ENCODE data around the gene DGKH.

DGKH gene

DNA sequence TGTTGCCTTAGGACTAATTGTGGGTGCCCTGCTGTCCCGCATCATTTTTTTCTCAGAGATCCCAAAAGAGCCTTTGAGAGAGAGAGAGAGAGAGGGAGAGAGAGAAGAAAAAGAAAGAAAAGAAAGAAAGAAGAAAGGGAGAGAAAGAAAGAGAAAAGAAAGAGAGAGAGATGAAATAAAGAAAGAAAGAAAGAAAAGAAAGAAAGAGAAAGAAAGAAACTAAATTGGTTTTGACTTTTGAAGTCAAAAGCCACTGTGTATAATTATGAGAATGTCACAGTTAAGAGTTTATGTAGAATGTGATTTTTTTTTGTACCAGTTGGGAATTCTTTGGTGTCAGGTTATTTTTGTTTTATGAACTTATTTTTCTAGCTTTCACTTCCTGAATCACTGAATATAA, 180.1 kb downstream of the DGKH start:
- no peak for DNase-seq (ENCODE audit: low read depth)

DNA sequence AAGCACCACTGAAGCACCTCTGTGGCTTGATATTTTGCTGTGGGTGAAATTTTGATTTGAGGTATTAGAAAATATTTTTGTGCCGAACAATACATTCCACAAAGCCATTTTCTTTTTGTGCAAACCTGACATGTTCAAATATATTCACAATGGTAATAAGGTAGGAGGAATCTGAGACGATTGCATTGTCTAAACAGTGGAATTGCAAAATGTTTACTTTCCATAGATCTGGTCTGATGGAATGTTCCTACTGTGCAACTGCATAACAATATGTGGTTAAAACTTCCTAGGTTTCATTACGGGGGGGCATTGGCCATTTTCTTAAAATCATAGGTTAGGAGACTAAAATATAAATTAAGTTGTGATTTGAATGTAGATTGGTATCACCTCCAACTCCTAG, 180.8 kb downstream of the DGKH start:
- no peak for DNase-seq (ENCODE audit: low read depth)

DNA sequence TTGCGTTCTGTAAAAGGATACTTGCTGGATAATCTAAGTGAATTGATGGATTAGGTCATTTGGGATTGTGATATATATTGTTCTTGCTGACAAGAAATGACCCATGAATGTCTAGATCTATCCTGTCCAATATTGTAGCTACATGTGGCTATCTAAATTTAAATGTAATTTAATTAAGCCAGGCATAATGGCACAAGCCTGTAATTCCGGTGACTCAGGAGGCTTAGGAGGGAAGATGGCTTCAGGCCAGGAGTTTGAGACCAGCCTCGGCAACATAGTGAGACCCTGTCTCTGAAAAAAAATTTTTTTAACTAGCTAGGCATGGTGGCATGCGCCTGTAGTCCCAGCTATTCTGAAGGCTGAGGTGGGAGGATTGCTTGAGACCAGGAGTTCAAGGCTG, 184.2 kb downstream of the DGKH start:
- no peak for DNase-seq (ENCODE audit: low read depth)

DNA sequence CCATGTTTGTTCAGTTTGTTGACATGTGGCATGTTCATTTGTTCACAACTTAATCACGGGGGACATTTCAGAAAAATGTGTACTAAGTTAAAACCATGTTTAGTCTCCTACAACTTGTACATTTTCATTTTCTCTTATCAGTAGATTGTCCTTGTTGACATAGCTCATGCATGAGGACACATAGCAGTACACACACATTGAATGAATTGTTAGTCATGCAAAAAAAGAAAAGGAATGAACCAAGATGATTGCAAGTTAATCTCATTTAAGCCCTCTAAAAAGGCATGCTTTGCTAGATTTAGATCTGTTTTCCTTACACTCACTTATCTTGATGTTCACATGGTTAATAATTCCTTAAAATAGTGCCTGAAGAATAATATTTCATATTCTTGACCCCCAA, 185.3 kb downstream of the DGKH start:
- no peak for DNase-seq (ENCODE audit: low read depth)

GRCh38 chr13:42239161-42239560, 190.7 kb downstream of the DGKH start:
- no peak for DNase-seq (ENCODE audit: low read depth)

GRCh38 chr13:42239644-42240043, 191.2 kb downstream of the DGKH start:
- peak; percentile 10 for DNase-seq (ENCODE audit: low read depth)

DNA sequence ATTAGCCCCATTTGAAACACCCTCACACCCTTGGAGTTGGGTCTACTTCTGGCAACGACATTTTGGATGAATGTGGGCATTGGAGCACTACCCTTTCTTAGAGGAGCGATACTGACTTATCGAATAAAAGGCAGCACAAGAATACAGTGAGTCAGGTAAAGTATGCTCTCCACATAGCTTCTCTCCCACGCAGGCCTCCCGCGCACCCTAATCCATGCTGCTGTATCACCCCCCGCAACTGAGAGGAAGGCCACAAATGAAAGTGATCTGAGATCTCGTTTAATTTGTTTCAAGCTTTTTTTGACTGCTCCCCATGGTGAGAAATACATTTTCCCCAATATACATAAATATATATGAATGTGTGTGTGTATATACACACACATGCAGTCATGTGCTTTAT, 198.1 kb downstream of the DGKH start:
- no peak for DNase-seq (ENCODE audit: low read depth)

- peak; percentile 54 for DNase-seq (ENCODE audit: low read depth)
These were observed 199.4 kb downstream of the DGKH start for GRCh38 chr13:42247883-42248282.

DNA sequence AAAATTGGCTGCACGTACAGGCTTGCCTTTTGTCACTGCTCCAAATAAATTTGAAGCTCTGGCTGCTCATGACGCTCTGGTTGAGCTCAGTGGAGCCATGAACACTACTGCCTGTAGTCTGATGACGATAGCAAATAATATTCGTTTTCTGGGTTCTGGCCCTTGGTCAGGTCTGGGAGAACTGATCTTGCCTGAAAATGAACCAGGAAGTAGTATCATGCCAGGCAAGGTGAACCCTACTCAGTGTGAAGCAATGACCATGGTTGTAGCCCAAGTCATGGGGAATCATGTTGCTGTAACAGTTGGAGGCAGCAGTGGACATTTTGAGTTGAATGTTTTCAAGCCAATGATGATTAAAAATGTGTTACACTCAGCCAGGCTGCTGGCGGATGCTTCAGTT, 207.4 kb downstream of the DGKH start:
- DNase-seq (ENCODE audit: low read depth), result no peak

DNA sequence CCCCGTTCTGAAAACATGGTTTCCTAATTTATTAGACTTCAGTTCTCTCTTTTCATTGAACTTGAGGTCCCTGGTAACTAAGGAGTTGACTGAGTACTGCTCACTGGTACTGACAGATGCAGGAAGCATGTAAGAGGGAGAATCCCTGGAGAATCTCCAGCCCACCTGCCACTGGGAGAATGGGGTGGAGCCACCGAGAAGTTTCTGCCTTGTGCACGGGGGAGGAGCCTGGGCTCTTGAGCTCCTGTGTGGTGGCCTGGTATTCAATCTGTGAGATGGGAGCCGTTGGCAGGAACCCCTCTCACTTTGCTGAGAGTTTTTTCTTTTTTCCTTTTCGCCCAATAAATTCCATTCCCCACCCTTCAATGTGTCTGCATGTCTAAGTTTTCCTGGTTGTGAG, 210.3 kb downstream of the DGKH start:
- no peak for DNase-seq (ENCODE audit: low read depth)

GRCh38 chr13:42259515-42259914, 211.1 kb downstream of the DGKH start:
- DNase-seq (ENCODE audit: low read depth), result no peak

DNA sequence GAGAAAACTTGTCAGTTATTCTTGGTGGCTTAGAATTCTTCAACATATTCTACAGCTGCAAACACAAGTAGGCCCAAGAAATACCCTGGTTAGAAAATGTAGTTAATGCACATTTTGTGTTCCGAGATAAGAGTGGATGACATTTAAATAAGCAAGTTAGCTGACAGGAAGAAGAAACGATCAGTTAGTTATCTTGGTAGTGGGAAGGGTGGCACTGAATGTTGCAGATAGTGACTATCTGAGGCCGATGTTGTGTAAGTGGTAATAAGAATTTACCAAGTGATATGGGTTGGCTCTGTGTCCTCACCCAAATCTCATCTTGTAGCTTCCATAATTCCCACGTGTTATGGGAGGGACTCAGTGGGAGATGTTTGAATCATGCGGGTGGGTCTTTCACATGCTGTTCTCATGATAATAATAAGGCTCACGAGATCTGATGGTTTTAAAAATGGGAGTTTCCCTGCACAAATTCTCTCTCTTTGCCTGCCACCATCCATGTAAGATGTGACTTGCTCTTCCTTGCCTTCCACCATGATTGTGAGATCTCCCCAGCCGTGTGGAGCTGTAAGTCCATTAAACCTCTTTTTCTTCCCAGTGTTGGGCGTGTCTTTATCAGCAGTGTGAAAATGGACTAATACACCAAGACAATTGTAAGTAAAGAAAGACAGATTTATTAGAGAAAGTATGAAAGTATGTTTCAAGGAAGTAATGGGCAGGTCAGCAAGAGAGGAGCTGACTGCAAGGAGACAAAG, 212.6 kb downstream of the DGKH start:
- DNase-seq (ENCODE audit: low read depth), result no peak

DNA sequence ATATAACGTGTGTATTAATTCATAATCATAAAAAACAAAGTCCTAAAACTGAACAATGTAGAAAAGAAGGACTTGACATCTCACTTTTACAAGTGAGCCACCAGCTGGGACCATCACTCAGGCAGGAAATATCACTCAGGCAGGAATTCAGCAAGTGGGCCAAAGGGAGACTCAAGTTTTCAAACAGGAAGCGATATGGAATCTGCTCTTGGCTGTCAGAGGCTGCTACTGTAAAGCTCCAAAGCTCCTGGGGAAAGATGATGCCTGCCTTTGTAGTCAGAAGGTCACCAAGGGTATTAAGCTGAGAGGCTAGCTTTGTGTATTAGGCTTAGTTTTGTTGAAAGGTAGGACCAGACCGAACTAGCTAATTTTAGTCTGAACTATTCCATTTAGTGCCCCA, 218.0 kb downstream of the DGKH start:
- DNase-seq (ENCODE audit: low read depth), result peak; percentile 46

DNA sequence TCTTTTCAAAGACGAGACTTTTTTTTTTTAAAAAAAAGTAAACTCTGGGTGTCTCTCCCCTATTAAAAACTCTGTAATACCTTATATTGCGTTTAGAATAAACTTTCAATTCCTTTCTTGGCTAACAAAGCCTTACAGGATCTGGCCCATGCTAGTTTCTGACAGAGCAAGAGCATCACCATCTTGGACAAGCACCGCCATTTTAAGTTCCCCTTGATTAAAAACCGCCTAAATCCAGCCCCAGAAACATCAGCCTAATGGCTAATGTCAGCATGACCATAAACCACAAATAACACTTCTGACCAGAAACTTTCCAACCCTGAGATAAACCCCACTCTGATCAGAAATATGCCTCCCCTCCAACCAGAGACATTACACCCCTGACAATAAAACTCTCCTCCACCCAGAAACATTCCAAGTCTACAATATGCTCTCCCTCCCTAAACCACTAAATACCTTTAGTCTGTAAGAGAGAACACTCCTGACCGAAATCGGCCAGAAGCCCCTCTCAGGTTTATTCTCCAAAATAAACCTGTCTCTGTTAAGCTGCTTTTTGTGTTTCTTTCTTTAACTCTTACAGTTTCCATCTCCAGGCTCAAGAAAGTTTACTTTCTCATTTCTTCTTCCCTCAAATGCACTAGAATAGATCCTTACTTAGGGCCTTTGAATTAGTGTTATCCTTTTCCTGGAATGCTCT, 221.9 kb downstream of the DGKH start:
- DNase-seq (ENCODE audit: low read depth), result no peak

DNA sequence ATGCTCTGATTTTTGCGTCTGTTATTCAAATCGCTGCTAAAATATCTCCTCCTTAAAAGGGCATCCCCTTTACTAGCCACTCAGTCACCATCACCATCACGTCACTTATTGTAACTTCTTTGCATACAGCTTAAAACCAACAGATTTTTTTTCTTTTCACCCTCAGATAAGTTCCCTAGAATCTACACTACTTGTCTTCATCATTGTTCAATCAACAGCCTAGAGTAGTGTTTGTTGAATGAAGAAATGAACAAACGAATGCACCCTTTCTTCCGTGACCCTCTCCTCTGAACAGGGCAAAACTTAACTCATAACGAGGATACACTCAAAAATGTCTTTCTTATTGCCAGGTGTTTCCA, 222.4 kb downstream of the DGKH start:
- no peak for DNase-seq (ENCODE audit: low read depth)

DNA sequence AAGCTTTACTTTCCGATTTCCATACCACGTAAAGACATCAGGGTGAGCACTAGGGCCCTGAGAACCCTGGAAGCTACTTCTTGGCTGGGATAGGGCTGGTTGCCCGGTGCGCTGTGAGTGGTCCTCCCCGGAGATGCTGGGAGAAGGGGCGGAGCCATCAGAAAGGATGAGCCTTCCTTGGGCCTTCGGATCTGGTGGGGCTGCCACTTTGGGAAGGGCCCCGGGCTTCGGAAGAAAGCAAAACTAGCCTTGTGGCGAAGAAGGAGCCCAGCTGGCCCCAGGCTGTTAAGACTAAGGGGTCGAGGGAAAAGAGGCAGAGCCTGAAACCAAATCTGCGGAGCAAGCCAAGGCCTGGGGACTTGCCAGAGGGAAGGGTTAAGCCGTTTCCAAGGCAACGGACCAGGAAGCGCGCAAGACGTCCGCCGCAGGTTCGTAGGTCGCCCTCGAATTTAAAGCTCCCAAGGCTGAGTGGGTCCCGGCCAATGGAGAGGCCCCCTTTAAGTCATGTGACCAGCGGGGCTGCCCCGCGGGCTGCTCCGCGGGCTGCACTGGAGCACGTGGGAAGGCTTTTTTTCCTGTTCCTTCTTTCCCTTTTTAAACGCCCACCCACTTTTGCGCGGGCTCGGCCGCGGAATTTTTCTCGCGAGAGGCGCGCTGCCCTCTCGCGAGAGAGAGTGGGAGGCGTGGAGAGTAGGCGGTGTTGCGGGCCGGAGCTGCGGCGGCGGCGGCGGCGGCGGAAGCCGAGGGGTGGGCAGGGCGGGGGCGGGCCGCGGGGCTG, 223.1 kb downstream of the DGKH start:
- DNase-seq (ENCODE audit: low read depth), result peak; percentile 99

DNA sequence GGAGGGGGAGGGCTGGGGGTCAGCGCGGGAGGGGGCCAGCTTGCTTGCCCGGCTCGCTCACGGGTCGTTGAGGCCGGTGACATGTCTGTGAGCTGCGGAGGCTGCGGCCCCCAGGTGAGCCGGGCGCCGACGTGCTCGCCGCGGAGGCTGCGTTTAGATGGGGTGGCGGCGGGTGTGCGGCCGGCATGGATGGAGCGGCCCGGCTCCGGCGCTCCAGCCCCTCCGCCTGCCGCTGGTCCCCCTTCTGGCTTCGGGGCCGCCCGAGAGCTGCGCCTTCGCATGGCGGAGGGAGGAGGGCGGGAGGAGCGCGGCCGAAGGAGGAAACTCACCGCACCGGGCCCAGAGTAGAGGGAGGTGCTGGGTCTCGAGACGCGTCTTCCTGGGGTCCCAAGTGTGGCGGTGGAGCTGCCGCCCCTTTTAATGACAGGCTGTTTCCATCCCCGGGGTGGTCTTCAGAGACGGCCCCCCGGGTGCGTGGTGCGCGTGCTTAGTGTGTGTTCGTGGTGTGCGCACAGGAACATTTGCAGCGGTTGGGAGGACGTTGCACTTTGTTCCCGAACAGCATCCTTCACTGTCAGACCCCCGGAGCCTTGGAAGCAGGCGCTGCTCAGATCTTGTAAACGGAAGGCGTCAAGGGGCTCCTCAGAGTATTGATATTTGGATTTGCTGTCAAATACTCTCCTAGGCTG, 223.8 kb downstream of the DGKH start, which contains the start of gene AKAP11:
TSS of gene AKAP11 (plus strand) at position 38 of the 689 bp plus-strand sequence. CDS start 14,197 bp downstream, outside the sequence.
- peak; percentile 63 for DNase-seq (ENCODE audit: low read depth)

DNA sequence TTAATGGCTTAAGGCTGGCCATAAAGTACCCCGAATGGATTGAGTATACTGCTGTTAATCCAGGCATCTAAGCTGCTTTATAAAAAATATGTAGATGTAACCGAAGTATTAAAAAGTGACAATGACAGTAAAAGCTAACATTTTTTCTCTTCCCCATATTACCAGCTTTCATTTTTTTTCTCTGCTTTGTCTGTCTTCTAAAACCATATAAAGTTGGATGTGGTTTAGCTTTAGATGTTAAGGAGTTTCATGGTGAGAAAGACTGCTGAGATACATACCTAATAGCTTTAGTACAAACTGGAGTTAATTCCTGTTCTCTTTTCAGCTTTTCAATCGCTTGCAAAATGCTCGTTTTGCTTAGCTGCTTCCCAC, 224.3 kb downstream of the DGKH start:
- DNase-seq (ENCODE audit: low read depth), result no peak

DNA sequence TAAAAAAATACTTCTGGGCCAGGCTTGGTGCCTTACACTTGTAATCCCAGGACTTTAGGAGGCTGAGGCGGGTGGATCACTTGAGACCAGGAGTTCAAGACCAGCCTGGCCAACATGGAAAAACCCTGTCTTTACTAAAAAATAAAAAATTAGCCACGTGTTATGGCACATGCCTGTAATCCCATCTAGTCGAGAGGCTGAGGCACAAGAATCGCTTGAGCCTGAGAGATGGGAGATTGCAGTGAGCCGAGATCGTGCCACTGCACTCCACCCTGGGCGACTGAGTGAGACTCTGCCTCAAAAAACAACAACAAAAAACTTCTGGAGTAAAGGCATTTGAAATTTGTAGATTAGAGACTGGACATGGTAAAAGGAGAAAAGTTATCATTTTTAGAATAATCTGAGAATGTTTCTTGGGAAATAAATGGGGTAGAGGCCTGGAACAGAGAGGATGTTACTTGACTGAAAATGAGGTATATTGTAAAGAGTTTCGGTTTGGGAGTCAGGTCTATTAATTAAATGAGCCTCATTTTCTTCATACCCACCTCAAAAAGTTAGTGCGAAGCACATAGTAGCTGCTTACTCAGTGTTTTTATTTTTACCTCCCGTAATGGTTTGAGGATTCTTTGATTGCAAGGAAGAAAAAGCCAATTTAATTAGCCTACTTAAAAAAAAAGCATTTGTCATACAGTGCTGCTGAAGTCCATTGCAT, 226.1 kb downstream of the DGKH start:
- DNase-seq (ENCODE audit: low read depth), result no peak

DNA sequence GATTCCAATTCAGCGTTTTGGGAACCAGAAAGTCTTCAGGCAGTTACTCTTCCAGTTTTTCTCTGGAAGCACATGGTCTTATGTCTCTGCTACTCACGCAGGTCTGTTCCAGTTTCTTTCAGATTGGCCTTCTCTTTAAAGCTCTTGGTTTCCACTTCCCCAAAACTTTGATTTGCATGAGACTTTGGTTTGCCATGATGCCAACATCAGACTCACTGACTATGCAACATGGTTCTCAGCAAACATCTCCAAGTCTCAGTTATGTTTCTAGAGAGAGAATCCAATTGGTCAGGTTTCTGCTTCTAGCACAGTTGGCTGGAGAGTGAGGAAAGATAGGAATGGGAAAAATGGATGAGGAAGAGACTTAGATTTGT, 226.6 kb downstream of the DGKH start:
- no peak for DNase-seq (ENCODE audit: low read depth)

GRCh38 chr13:42275506-42275905, 227.1 kb downstream of the DGKH start:
- no peak for DNase-seq (ENCODE audit: low read depth)

DNA sequence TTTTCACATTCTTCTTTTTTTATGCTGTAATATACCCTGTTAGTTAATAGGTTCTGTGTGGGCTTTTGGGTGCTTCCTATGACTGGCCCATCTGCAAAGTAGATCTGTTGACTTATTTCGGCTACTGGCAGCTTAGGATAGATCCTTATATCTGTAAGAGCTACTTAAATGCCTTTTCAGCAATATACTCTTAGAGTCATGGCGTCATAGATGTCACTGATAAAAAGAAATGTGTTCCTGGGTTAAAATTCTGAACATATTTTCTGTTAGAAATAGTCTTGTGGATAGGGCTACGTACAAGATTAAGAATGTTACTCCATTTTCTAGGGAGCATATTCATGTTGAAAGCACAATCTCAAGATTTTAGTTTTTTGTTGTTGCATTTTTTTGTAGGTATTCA, 228.2 kb downstream of the DGKH start:
- DNase-seq (ENCODE audit: low read depth), result no peak

Data from ELR (cell line).